Ammon's horn (tissue), 1 donor: ENCODE results near the gene HOXD10.

Experiments
- DNase-seq: peaks from one replicate; pipeline ENCODE4 v3.0.0-alpha.2; 2016; ENCODE audit warnings: low spot score

HOXD10 gene

DNA sequence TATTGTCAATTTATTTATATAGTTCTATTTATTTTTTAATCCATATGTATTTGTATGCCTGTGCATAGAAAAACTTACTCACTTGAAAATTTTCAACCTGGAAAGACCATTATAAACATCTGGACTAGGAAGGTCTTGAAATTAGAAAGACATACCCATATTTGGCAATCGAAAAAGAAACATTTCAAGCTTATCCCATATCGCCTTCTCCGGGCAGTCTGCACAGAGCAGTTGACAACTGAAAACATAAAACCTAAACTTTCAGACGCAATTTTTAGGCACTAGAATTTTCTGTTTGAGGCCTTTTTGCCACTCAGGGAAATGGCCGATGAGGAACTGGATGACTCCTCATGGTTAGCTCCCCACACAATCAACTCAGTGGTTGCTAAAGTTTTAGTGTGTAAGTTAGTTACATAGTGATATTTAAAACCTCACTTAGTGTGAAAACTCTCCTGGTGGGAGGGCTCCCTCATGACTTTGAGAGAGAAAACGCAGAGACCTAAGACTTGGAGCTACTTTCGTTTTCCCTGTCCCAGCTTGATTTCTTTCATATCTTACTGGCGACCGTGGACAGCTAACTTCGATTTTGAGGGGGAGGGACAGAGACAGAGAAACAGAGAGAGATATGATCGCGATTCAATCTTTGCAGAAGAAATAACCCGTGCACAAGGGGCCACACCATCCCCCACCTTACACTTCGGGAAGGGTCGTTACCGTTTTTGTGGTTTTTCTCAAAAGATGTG, 20.2 kb upstream of the HOXD10 start:
- no peak for DNase-seq

DNA sequence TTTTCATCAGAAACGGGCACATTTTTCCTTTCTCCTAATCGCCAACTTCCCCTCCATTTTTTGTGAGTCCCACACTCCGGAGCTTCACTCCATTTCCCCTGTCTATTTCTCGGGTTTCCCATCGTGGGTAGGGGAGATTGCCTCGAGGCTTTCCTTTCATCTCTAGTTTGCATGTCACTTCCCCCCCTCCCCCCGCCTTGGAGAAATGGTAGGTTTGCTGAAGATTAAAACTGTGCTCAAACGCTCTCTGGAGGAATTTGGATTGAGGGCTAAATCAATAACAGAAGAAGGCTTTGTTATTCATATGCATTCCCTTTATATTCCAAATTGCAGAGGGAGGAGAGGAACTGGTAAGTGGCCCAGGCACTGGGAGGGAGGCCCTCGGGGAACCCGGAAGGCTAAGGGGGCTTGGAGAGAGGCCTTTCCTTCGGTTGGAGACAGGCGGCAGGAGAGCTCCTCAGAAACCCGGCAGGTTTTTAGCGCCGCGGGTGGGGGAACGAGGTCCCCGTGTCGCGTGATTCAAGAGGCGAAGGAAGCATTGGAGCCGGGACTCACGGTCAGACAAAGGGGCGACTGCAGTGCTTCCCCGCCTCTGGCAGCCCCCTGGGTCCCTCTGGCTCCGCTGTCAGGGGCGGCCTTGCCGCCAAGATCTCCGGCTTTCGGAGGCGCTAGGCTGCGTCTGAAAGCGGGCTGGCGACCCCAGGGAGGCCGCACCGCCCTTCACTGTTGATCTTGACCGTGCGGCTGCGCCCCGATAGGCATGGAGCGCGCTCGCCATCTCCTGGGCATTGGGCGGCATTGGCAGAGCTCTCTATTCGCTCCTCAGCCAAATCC, 19.4 kb upstream of the HOXD10 start:
- peak; percentile 47 for DNase-seq

DNA sequence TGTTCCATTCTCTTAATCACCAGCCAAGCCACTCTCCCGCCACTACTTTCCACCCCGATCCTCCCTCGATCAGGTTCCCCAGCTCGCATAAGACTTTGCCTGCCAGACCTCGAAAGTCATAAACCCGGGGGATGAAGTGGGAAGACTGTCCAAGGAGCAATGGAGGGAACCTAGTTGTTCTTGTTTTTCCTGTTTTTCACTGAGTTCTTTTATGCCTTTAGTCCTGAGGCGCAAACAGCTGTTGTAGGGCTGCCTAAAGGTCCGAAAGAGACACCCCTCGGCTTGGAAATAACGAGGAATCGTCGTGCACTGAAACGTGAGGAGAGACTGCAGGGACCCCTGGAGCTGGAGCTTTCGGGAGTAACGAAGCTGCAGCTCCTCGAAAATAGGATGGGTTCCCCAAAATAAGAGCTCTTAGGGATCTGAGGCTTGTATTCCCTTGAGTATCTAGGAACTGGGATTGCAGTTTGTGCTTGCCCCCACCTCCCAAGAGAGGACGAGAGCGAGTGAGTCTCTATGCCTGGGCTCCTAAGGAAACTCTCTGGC, 18.7 kb upstream of the HOXD10 start:
- DNase-seq: no peak

DNA sequence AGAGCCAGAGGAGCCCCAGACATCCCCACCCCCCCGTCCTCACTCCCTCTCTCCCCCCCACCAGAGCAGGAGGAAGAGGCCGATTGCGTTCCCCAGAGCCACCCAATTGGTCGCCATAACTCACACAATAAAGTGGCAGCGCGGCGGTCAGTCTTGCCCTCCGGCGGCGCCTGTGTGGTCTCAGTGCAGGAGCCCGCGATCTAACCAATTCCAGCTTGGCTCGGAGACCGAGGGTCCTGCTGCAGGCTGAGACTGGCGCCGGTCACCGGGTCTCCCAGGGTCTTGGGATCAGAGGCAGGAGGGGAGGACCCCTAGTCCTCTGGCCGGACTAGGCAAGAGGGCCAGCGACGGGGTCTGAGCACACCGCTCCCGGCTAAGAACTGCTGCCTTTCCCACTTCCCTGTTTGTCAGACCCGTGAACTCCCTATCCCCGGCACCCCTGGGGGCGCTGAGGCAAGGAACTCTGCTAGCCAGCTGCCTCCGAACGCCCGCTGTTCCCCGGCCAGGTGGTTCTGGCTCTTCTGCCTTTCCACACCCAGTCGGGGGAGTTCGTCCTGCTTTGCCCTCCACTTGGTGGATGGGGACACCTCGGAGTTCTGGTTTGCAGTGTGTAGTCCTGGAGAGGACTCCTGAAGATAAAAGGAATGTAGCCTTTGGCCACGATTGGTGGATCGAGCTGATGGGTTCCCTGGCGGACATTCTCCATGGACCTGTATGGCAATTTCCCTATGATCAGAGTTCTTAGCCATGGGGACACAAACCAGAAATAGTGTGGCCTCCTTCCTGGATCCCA, 18.0 kb upstream of the HOXD10 start:
- no peak for DNase-seq

DNA sequence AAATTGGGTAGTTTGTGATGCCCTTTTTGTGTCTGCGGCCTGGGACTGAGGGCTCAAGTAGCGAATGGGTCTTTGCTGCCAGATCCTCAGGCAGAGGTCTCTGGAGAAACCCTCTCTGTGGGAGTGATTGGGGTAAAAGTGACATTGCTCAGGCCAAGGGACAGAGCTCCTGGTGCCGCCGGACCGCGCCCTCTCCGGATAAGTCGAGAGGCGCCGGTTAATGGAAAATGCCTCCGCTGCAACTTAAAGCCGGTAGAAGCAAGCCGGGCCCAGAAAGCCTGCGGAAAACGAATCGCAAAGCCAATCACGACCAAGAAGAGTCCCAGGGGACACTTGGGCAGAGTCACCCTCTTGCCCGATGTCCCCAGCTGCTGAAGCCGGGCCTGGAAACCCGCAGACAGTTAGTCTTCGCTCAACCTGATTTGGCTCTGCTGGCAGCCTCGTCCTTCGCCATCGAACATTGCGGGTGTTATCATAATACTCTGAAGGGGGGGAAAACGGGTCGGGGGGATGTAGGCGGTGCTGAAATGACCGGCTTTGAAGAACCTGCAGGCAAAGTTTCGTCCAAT, 17.3 kb upstream of the HOXD10 start:
- no peak for DNase-seq

DNA sequence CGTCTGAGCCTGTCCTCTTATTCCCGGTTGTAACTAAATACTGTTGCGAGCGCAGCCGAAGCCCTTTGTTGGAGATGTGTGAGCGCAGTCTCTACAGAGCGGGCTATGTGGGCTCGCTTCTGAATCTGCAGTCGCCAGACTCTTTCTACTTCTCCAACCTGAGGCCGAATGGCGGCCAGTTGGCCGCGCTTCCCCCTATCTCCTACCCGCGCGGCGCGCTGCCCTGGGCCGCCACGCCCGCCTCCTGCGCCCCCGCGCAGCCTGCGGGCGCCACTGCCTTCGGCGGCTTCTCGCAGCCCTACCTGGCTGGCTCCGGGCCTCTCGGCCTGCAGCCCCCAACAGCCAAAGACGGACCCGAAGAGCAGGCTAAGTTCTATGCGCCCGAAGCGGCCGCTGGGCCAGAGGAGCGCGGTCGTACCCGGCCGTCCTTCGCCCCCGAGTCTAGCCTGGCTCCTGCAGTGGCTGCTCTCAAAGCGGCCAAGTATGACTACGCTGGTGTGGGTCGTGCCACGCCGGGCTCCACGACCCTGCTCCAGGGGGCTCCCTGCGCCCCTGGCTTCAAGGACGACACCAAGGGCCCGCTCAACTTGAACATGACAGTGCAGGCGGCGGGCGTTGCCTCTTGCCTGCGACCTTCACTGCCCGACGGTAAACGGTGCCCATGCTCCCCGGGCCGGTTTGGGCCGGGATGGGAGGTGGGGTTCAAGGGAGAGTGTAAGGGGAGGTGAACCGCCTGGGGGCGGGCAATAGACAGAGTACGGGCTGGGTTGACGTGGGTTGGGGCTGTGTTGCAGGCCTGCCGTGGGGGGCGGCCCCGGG, 16.6 kb upstream of the HOXD10 start, which contains the start of gene HOXD12:
Gene HOXD12, plus strand, starts transcription at position 68 of the 819 bp plus-strand sequence. Its CDS starts 7 bp downstream, at position 75.
- DNase-seq: no peak

DNA sequence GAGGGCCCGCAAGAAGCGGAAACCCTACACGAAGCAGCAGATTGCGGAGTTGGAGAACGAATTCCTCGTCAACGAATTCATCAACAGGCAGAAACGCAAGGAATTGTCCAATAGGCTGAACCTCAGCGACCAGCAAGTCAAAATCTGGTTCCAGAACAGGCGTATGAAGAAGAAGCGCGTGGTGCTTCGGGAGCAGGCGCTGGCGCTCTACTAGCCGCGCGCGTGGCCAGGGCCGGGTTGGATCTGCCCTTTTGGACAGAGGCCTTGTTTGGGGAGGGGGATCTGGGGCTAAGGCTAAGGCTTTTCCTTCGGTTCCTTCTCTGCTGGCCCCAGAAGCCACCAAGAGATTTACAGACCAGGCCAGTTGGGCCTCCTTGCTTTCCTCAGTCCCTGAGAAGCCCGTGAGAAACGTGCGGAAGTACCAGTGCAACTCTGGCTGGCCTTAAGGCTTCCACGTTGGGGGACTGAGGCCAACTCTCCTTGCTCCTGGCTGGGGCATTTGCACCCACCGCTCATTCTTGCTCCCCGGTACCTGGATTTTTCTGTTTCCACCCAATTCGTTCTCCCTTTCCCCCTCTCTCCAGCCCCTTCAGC, 15.9 kb upstream of the HOXD10 start:
- no peak for DNase-seq

DNA sequence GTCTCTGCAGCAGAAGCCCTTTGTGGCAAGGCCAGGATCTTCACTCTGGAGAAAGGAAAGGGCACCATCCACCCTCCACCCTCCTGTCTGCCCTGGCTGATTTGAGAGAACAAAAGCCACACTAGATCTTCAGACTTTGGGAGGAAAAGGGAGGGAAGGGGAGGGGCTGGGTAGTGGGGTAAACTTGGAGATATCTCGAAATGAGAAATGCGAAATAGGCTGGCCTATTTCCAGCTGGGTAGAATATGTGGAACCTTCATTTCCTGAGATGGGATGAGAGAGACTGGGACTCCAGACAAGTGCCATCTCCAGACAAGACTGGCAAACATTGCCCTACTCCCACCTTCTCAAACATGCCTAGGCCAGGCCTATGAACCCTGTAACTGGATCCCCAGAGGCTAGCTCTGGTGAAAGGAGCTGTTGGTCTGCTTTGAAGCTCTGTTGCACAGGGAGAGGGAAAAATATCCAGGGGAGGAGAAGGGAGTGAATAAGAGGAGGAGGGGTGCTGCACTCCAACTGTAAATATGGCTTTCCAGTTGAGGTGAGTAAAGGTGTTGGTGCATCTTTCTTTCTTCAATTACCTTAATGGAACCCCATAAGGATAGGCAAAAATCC, 15.3 kb upstream of the HOXD10 start:
- no peak for DNase-seq

DNA sequence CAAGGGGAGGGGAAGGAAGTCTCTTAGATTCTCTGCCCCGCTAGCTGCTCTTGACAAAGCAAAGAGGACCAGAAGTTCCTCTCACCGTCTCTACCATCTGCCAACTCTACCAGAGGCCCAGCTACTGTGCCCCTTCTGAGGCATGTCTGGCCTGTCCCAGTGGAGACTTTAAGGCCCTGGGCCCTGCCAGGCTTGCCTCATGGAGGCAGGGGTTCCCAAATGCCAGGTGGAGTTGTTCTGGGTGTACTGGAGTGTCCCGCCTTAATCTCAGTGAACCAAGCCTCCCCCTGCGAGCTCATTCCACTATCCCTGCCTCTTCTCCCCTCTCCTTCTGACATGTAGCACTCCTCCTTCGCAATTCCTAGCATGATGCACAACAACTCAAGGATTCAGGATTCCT, 14.7 kb upstream of the HOXD10 start:
- no peak for DNase-seq

DNA sequence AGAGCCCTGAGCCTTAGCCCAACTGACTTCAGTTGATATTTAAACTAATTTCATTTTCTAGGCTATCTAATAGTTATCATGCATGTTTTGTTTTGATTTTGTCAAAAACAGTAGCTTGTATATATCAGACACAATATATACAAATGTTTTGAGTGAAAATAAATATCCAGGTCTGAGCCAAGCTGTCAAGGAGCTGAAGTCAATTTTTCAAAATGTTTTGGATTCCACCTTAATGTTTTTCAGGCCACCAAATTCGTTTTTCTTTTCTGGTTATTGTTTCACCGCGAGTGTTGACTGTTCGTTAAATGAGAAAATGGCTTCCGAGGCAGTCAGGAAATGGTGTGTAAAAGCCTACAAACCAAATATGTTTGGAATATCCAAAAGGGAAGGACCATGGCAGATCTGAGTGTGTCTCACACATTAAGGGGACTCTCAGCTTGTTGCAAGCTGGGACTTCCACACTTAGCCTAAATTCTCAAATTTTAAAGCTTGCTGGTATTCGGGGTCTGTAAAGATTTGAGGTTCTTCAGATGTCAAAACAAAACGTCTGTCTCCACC, 14.2 kb upstream of the HOXD10 start:
- DNase-seq: no peak

DNA sequence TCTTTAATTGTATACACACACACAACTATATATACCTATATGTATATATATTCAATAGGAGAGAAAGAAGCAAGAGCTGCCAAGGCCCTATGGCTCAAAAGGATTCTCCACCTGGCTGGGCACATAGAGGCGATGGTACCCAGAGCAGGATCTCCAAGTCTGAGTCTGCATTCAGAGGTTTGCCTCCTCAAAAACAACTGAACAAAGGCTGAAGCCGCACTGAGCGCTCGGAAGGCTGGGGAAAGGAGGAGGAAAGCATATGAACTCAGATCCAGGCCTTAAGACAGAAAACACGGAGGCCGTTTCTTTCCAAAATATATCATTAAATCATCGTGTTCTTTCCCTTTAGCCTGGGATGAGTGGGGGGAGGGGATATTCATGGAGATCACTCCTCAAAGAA, 13.4 kb upstream of the HOXD10 start:
- no peak for DNase-seq

DNA sequence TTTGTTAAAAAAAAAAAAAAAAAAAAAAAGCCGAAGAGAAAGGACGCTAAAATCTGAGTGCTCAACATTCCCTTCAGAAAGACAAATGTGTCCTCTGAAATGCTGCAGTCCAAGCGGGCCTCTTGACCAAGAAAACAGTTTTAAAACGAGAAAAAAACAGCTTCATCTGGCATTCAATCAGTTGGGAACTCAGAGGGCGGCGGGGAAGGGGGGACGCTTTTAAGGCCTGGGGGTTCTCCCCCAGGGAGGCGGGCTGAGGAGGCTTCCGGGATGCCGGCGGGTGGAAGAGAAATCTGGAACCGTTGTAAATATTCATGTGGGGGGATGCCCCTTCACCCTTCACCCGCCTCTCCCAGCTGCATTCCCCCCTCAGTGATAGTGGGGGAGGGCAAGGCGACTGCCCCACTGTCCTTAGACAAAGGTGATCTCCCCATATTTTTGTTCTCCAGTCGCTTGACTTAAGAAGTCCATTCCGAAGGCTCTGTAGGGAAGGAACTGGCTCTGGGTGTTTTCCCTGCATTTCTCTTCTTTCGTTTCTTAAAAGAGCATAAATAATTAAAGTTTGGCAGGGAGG, 12.7 kb upstream of the HOXD10 start:
- no peak for DNase-seq

DNA sequence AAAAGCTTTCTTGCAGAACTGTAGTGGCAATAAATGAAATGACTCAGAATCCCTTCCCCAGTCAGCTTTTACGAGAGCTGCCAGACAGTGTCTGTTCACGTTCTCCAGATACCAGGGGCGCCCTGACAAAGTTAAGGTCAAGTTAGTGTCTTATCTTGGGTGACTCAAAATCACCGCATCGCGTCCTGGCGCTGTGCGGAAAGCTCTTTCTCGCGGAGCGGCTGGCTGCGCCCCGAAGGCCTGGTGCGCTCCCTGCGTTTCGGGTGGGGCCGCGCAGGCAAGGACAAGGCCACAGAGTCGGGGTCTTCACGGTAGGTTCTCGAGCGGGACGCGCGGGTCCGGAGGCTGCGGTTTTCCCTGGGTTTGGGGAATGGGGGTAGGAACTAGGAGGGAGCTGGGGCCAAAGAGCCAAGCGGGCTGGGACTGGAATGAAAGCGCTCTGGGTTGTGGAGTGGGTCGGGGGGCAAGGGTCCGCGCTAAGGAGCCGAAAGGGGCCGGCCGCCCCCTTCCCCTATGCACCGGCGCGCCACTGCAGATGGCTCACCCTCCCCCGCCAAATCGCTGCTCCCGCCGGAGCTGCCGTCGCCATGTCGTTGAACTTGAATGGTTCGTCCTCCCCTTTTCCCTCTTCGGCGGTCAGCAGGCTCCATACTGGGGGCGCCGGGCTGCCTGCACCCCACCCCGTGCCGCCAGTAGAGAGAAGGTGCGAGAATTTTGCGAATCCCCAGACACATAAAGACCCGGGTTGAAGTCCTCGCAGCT, 12.1 kb upstream of the HOXD10 start:
- DNase-seq: no peak

DNA sequence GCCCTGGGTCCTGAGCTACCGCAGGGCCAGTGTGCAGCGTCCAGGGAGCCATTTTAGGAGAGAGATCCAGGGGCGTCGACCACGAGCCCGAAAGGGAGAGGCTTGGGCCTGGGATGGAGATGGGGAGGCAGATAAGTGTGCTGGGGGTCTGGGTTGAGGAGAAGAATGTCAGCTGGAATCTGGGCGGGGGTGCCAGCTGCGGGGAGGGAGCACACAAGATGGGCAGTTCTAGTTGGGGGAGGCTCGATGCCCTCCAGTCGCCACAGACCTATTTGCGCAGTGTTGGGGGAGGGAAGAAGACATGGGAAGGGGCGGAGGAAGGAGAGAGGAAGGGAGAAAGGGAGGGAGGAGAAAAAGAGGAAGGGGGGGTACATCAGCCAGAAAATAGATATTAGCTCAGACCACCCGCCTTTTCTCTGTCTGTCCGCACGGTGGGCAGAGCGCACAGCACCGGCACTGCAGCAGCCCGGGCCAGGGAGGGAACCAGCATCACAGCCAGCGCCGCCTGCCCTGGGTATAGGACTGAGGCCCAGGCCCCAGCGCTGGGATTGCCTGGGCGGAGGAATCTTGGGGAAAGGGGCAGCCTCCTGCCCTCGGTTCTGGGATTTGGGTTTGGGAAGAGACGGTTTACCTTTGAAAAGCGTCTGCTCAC, 11.4 kb upstream of the HOXD10 start:
- no peak for DNase-seq

DNA sequence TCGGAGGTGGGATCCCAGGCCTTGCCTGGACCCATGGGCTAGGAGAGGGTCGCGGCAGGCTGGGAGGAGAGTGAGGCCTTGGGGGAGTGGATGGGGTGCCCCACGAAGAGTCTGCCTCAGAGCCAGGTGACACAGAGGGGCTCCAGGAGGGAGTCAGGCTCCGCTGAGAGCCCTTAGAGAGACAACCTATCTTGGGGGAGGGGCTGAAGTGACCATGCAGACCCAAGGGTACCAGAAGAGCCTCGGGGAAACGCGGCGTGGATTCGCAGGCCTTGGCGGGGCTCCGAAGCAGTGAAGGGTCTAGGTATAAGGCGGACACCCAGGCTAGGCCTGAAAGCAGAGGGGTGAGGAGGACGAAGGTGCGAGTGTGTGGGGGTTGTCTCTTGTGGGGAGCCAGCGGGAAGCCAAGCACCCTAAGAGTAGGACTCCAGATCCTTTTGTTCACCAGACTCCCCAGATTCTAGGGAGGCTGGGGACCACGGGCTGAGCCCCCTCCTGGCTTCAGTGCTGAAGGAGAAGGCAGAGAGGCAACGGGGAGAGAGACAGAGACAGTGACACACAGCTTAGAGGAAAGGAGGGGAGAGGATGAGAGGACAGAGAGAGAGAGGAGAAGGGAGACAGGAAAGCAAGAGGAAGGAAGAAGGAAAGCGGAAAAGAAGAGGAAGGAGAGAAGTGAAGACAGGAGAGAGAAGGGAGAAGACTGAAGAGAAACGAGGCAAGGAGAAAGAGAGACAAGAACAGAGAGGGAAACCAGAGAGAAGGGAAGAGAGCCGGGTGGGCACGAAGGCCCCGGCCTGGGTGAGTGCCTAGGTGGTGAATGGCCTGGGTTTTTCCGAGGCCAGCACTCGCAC, 10.6 kb upstream of the HOXD10 start:
- no peak for DNase-seq

DNA sequence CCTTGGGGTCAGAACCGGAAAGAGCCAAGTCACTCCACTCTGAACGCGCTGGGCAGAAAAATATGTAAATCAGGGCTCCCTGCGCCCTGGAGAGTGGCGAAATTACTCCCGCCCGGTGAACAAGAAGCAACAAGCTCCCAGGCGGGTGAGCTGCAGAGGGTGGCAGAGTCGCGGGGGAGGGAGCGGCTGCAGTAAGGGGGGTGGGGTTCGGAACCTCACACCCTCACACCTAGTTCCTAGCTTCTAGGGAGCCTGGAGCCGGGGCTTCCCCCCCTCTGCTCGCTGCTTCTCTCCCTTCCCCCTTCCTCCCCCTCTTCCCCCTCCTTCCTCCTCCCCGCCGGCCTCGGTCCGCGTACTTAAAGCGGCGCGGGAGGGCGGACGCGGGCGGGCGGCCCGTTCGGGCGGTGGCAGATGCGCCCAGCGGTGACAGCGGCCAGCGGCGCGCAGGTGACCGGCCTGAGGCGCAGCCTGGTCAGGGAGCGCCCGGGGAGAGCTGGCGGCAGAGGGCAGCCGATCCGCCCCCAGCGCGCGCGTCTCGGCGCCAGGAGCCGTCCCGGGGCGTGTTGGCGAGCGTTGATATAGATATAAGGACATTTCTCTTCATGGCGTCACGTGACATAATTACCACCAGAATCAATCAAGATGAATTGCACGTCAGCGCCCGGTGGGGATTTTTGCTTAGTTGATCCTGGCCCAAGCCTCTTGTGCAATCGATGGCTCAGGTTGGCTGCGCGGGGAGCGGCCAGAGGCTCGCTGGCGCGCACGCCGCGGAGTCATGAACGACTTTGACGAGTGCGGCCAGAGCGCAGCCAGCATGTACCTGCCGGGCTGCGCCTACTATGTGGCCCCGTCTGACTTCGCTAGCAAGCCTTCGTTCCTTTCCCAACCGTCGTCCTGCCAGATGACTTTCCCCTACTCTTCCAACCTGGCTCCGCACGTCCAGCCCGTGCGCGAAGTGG, 9.7 kb upstream of the HOXD10 start, which contains the start of gene HOXD11:
Gene HOXD11, plus strand, starts transcription at position 700 of the 959 bp plus-strand sequence. Its CDS starts 76 bp downstream, at position 776.
- DNase-seq: no peak
